ENCODE data around the gene MLF2.

DNA sequence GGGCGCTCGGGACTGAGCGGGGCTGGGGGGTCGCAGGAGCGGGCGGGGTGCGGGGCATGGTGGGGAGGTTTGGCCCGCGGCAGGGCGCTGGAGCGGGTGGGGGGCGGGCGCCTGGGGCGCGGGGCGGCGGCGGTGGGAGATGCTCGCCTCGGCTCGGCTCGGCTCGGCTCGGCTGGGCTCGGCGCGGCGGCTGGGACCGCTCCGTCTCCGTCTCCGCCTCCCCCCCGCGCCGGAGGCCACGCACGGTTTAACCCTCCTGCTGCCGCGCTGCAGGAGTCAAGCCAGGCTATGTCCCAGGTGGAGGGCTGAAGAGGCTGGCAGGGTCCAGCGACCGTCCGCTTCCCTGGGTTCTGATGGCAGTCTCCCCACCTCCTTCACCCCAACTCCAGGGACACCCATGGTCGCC, 52.3 kb downstream of the MLF2 start, which contains the start of gene PIANP:
- TF ChIP-seq POLR2A (IDR thresholded peaks at IDR 0.05; ENCODE audit: low read length) (no peak), GATA1 (IDR thresholded peaks at IDR 0.05; ENCODE audit: low read depth, low read length) (no peak)

All from erythroblast (primary cell).